Daoy (cell line): Measurements from ENCODE around the gene ASB16. TPM values are rescaled to one million over a fixed set of nuclear protein-coding genes. Genes with fewer than 3 reads are reported as not detected.
"Not testable (repeated sequence)": the region's sequence is repeated elsewhere in the genome, so short reads cannot be mapped to it uniquely, and the experiment has no call there.

Experiments
- DNase-seq: peaks from one replicate; pipeline ENCODE4 v3.0.0-alpha.2; 2015; ENCODE audit warnings: low read depth
- total RNA-seq: library from RNA; depleted of rRNA; stranded (reverse); fragments of >200 nt; shearing (Covaris generic); gene quantifications from 2 replicates; pipeline ENCODE4 v1.2.3, GENCODE V29; 2014; rRNA removed

The ASB16 gene, protein sequence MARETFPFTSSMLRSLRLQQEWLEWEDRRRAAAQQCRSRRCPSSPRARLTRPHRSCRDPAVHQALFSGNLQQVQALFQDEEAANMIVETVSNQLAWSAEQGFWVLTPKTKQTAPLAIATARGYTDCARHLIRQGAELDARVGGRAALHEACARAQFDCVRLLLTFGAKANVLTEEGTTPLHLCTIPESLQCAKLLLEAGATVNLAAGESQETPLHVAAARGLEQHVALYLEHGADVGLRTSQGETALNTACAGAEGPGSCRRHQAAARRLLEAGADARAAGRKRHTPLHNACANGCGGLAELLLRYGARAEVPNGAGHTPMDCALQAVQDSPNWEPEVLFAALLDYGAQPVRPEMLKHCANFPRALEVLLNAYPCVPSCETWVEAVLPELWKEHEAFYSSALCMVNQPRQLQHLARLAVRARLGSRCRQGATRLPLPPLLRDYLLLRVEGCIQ
- total RNA-seq = not detected in 2 replicates

DNA sequence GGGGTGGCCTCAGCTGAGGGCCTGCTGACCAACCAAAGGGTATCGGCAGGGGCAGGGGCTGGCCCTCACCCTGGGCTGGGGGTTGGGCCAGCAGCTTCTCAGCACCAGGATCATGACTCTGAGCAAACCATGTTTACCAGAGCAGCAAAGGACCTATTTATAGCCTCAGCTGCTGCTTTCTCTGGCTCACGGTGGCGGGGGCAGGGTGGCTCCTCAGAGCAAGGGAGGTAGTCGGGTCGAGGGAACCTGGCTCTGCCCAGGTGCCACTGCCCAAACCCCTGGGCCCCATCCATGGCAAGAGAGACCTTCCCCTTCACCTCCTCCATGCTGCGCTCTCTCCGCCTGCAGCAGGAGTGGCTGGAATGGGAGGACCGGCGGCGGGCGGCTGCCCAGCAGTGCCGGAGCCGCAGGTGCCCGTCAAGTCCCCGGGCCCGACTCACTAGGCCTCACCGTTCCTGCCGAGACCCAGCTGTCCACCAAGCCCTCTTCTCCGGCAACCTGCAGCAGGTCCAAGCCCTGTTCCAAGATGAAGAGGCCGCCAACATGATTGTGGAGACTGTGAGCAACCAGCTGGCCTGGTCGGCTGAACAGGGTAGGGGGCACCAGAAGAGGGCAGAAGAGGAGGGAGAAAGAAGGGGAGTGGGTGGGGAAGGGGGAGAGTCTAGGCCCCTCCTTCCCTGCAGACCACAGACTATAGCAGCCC, at the start of gene ASB16:
TSS of gene ASB16 (plus strand) at position 206 of the 703 bp plus-strand sequence. CDS start at position 292, 86 bp downstream.
- DNase-seq = no peak

DNA sequence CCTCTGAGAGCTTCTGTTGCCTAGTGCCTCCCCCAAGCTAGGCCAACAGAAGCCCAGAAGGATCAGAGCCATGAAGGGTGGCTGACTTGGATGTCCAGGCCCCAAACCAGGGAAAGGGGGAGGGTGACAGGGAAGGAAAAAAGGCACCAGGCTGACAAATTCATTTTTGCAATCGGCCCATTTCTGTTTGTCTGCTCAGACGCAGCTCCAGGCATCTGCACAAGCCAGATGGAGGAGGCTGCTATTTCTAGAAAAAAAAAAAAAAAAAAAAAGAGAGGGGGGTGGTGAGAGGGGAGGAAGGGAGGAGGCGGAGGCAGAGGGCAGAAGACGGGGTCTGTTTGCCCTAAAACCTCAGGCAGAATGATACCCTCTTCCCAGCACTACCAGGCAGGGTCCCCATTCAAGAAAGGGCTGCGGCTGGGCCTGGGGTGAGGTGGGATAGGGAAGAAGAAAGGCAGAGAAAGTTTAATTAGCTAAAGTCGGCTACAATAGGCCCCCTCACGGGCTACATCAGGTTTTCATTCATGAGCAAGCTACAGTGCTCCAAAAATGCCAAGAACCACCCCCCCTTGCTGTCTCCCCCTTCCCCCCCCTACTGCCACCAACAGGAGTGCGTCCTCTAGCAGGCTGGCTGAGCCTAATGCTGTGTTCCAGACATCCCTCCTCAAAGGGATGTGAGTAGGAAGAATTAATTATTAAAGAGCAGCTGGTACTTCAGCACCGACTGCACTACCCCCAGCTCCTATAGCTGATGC, 49.5 kb upstream of the ASB16 start:
- no peak for DNase-seq

DNA sequence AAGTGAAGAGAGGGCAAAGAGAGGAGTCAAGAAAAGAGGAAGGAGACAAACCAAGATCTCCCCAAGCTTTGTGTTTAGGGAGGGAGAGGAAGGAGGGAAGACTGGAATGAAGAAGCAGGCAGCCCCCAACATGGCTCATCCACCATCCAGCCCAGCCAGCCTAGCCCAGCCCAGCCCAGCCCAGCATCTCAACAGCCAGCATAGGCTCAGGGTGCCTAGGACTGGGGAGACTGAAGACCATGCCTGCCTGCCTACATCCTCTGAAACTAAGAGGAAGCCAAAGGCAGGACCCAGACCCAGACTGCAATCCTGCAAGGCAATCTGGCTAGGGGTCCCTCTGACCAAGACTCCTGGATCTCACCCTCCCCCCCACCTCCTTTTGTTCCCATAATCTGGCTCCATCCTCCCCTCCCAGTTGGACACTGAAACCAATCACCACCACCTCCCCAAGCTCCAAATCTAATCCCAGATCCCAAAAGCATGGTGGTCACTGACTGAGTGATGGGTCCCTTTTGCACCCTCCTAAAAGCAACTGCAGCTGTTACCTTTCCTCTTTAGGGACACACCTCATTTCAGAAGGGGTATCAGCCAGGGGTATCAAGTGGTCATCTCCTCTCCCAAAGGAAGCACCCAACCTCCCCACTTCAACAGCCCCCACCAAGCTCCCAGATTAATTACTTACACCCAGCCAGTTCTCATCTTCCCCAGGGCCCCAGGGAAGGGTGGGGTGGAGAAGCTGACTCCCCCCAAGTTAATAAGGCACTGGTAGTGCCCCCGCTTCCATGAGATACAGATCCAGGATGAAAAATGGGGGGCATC, 48.3 kb upstream of the ASB16 start:
- no peak for DNase-seq

DNA sequence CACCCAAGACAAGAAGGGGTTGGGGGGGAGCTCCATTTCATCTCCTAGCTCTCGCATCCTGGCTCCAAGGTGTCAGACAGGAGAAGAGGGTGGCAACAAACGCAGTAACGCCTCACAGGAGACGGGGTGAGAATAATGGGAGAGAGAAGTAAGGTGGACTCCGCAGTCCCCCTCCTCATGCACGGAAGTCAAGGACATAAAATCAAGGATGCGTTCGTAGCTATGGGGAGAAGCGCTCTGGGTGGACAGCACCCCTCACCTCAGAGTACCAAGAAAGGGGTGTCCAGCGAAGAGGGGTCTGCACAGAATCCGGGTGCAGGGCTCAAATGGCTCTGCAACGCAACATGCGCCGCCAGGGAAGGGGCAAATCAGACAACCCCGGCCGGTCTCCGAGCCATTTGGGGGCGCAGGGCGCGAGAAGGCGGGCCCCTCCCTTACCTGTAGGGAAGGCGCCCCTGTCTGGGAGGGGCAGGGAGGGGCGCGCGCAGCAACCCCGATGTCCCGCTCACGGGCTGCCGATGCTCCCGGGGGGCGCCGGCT, 47.6 kb upstream of the ASB16 start:
- DNase-seq = no peak

DNA sequence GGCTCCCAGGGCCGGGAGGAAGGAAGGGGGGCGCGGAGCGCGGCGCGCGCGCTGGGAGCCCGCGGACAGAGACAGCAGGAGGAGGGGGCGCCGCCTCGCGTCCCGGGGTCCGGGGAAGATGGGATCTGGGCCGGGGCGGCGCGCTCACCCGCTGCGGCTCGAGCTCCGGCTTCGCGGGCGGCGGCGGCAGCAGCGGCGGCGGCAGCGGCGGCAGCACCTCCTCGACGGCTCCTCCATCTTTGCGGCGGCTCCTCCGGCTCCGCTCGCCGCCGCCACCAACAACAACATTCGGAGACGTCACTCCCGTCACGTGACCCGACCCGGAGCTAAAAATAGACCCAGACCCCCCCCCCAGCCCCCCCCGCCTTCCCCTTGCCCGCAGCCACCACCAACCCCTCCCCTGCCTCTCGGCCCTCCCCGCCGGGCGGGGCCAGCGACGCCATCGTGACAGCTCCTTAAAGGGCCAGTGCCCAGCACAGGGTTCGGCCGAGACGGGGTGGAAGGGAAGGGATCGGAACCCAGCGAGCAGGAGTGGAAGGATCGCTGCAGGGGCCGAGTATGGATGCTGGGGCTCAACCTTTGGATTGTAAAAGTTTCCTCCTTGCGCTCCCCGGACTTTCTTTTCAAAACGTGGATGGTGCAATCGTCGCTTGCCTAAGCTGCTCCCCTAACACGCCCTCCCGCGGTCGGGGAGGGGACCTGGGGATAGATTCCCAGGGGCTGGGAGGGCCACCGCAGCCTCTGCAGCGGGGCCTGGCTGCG, 47.0 kb upstream of the ASB16 start, which contains the start of gene HDAC5:
TSS of gene HDAC5 (minus strand) at position 286 of the 762 bp plus-strand sequence. CDS start 6,126 bp downstream, outside the sequence.
- DNase-seq = peak; percentile 94

DNA sequence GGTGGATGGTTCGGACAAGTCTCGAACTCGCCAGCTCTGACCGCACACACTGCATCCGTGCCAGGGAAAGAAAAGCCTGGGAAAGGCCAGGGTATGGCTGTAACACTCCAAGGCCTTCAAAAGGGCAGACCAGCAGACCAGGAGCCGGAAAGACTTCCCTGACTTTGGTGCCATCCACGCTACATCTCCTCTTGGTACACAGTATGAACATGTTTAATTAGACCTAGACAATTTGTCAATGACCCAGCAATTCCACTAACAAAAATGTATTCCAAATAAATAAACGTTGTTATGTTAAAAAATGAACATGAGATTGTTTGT, 46.4 kb upstream of the ASB16 start:
- no peak for DNase-seq

DNA sequence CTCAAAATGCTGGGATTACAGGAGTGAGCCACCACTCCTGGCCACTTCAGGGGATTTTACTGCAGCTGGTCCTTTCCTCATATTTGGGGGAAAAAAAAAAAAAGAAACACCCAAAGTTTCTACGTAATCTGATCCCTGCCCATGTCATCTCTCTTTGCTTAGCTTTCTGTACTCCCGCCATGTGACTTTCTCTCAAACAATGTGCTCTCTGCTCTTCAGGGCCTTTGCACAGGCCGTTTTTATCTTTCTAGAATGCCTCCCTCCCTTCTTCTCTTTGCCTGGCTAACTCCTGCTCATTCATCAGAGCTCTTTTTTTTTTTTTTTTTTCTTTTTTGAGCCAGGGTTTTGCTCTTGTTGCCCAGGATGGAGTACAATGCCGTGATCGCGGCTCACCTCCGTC, 42.1 kb upstream of the ASB16 start:
- DNase-seq = no peak

DNA sequence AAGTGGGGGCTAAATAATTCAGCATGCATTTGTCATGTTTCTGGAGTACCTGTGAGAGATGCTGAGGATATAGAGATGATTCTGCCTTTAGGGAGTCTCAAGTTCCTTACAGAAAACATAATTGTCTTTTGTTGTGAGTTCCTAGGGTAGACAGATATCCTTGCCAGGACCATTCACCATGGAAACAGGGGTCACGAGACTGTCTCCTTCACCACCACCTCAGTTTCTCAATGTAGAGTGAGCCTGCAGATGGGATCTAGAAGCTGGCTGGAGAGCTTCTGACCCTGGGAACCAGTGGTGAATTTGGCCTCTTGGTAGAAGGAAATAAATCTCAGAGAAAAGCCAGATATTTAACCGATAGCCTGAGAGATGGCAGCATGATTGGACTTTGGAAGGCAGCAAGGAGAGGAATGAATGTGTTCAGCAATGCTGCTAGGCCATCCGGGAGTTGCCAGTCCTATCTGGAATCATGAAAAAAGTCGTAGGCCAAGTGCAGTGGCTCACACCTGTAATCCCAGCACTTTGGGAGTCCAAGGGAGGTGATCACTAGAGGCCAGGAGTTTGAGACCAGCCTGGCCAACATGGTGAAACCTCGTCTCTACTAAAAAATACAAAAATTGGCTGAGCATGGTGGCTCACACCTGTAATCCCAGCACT, 39.7 kb upstream of the ASB16 start:
- no peak for DNase-seq

DNA sequence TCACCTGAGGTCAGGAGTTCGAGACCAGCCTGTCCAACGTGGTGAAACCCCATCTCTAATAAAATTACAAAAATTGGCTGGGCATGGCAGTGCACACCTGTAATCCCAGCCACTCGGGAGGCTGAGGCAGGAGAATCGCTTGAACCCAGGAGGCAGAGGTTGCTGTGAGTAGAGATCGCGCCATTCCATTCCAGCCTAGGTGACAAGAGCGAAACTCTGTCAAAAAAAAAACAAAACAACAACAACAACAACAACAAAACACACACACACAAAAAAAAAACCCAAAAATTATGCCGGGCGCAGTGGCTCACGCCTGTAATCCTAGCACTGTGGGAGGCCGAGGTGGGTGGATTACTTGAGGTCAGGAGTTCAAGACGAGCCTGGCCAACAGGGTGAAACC, 39.1 kb upstream of the ASB16 start:
- DNase-seq = not testable (repeated sequence)

DNA sequence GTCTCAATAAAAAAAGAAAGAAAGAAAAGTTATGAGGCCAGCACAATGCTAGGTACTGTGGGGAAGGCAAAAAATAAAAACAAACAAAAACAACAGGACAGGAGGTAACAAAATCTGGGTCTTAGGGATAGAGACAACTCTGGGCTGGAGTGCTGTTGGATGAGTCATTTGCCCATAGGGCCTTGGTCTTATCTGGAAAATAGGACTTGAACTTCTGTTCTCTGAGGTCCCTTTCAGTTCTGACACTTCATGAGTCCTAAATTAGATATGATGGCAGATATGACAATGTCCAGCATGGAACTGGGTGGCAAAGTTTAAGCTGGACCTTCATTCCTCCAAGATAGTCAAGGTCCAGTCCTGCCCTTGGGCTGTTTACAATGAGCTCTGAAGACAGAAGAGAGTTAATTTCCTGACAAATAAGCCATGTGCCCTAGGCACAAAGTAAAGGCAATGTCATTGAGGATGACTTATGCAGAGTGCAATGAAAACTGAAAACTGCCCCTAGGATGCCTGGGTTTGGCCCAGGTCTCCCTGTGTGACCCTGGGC, 38.2 kb upstream of the ASB16 start:
- DNase-seq = peak; percentile 25

DNA sequence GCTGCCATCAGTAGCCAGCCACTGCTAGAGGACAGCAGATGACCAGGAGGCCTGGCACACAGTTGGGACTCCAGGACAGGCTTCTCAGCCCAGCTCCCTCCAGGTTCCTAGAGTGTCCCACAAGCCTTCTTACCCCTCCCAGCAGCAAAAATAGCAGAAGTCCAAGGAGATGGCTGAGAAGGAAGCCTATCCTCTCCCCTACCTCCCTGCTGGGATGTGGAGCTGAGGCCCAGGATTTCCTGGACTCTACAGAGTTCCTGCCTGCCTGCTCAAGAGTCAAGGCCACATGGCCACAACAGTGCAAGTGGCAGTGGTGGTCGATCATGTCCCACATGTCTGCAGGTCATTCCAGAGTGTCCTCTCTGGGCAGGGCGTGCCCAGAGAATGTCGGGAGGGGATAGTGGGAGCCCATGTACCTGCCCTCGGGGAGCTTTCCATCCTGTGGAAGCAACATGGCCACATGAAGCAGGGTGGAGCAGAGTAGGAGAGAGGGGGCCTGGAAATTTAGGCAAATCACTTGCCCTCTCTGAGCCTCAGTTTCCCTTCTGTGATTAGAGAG, 36.5 kb upstream of the ASB16 start:
- no peak for DNase-seq

DNA sequence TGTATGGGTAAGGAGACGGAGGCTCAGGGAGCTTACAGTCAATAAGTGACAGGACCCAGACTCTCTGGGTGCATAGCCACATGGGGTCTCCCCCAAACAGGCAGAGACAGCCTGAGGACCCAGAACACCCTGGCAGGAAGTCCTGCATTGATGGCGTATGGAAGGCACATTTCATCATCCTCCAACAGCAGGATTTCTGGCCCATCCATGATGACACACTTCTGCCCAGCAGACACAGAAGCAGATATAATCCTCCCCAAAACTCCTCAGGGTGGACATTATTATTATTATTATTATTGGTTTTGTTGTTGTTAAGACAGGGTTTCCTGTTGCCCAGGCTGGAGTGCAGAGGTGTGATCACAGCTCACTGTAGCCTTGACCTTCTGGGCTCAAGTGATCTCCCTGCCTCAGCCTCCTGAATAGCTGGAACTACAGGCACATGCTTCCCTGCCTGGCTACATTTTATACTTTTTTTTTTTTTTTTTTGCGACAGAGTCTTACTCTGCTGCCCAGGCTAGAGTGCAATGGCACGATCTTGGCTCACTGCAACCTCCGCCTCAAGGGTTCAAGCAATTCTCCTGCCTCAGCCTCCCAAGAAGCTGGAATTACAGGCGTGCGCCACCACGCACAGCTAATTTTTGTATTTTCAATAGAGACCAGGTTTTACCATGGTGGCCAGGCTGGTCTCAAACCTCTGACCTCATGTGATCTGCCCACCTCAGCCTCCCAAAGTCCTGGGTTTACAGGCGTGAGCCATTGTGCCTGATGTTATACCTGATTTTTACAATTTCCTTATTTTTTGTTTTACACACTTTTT, 35.5 kb upstream of the ASB16 start:
- no peak for DNase-seq

DNA sequence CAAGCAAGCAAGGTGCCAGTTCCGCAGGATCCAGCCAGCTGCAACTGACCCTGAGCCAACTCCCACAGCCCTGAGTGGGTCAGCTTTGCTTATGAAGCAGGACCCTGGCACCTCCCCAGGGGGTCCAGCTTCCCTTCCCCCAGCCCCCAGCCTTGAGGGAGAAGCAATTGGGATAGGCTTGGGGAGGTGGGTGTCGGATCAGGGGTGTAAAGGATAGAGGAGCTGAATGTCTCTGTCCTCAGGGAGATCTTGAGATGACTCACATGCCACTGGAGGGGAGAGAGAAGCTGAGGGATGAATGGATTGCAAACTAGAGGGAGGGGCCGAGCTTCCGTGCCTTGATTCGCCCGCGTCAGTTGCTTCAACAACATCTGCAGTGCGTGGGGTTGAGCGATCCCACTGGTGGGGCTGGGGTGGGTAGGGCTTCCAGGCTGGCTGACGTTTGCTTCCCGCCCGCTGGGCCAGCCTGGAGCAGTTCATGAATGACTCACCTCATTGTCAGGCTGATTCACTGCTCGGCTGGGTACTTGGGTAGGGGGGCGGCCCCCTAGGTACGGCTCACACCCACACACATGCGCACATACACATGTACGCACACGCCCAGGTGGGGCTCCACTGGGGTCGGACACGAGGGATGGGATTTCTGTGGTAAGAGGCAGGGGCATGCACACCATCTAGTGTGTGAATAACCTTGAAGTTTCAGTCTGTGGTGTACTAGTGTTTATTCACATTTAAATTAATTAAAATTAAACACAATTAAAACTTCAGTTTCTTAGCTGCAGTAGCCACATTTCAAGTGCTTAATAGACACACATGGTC, 32.4 kb upstream of the ASB16 start:
- DNase-seq = peak; percentile 97

DNA sequence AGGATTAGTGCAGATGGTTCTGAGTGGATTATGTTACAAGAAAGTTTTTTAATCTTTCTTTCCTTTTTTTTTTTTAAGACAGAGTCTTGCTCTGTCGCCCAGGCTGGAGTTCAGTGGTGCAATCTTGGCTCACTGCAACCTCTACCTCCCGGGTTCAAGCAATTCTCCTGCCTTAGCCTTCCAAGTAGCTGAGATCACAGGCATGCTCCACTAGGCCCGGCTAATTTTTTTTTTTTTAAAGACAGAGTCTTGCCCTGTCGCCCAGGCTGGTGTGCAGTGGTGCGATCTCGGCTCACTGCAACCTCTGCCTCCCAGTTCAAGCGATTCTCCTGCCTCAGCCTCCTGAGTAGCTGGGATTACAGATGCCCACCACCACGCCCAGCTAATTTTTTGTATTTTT, 26.6 kb upstream of the ASB16 start:
- not testable (repeated sequence) for DNase-seq

DNA sequence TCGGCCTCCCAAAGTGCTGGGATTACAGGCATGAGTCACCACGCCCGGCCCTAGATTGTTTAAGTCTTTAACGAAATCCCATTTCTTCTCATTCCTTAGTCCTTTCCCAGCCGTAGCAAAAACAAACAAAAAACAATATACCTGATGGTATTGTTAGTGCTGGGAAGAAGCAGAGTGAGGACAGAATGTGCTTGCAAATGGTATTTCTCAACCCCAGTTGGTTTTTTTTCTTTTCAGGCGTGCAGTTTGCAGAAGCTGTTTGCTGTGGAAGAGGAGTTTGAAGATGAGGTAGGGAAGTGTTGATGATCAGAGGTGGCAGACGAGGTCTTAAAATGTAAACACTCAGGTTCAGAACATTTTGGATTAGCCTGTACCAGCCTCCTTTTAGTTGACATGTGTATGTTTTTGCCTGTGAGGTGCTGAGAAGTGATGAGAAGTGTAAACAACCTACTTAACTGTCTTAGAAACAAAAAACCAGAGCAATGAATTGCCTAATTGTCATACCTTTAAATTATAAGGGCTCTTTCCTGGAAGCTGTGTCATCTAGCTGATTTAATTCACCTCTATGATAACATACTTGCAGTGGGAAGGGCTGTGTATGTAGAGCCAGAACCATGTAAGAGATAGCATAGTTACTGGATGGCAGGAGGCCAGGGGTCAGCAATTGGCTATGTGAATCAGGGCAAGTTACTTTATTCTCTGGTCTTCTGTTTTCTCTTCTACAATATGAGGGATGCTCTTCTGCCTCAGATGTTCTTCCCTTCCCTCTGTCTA, 25.4 kb upstream of the ASB16 start:
- DNase-seq = no peak
